ENCODE data around the gene DSG4. TPM values are rescaled to one million over a fixed set of nuclear protein-coding genes. Genes with fewer than 3 reads are reported as not detected.

Gene DSG4
- total RNA-seq, 1 donor from 2014 or later = not detected

DNA sequence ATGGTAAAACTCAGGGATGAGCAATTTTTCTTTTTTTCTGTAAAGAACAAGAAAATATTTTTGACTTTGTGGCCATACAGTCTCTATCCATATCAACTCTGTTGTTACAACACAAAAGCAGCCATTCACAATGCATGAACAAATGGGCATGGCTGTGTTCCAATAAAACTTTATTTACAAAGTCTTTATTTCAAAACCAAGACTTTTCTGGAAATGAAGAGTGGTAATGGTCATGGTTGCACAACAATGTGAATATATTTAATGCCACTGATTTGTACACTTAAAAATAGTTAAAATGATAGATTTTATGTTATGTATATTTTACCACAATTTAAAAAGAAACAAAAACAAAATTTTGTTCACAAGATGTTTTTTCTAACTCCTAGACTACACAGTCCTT is 69.3 kb downstream of the DSG4 start:
- H3K4me1 Mint-ChIP-seq = no peaks in the 10 kb centered on the region
- intact Hi-C loops (cut with micrococcal nuclease) = no loop called here
- no peaks in the 10 kb centered on the region for H3K9me3 Mint-ChIP-seq
- DNase-seq = no peak
- H3K4me3 Mint-ChIP-seq = no peak overlapping the region
- no peaks in the 10 kb centered on the region for H3K27me3 Mint-ChIP-seq
- H3K36me3 Mint-ChIP-seq (ENCODE audit: low read depth) = no peaks in the 10 kb centered on the region
- no peak overlapping the region for H3K27ac Mint-ChIP-seq

DNA sequence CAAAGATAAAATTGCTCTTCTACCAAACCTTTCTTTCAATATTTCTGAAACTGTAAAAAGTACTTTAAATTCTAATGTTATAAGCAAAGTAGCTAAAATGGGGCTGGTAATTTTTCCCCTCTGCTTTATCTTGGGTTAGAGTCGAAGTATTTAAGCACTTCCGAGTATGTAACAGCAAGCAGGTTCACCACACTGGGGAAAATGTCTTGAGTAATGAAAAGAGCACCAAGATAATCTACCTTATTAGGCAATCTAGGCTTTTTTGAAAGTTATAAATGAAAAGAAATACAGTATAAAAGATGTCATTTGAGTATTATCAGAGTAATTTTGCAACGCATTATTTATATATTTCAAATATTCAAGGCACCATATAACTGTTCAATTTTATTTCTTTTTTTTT is 70.3 kb downstream of the DSG4 start:
- no peaks in the 10 kb centered on the region for H3K27me3 Mint-ChIP-seq
- no peaks in the 10 kb centered on the region for H3K36me3 Mint-ChIP-seq (ENCODE audit: low read depth)
- no peaks in the 10 kb centered on the region for H3K4me1 Mint-ChIP-seq
- intact Hi-C loops (cut with micrococcal nuclease) = no loop called here
- no peaks in the 10 kb centered on the region for H3K9me3 Mint-ChIP-seq
- no peak overlapping the region for H3K4me3 Mint-ChIP-seq
- no peak overlapping the region for H3K27ac Mint-ChIP-seq
- DNase-seq = no peak

GRCh38 chr18:31447530-31448191 is 71.1 kb downstream of the DSG4 start, which contains the start of gene DSG3:
TSS of gene DSG3 (plus strand) at chr18:31447741. CDS start at chr18:31447878, 137 bp downstream.
- no peaks in the 10 kb centered on the region for H3K27me3 Mint-ChIP-seq
- no peak within 1 kb of the TSS for H3K4me3 Mint-ChIP-seq
- no peaks in the 10 kb centered on the region for H3K4me1 Mint-ChIP-seq
- H3K27ac Mint-ChIP-seq = no peak within 1 kb of the TSS
- intact Hi-C loops (cut with micrococcal nuclease) = no loop called here
- H3K9me3 Mint-ChIP-seq = no peaks in the 10 kb centered on the region
- DNase-seq = no peak
- no peaks in the 10 kb centered on the region for H3K36me3 Mint-ChIP-seq (ENCODE audit: low read depth)

- no peak overlapping the region for H3K27ac Mint-ChIP-seq
- H3K4me3 Mint-ChIP-seq = no peak overlapping the region
- H3K9me3 Mint-ChIP-seq = no peaks in the 10 kb centered on the region
- no peaks in the 10 kb centered on the region for H3K36me3 Mint-ChIP-seq (ENCODE audit: low read depth)
- H3K27me3 Mint-ChIP-seq = no peaks in the 10 kb centered on the region
- DNase-seq = no peak
- no peaks in the 10 kb centered on the region for H3K4me1 Mint-ChIP-seq
- intact Hi-C loops (cut with micrococcal nuclease) = no loop called here
Observed at GRCh38 chr18:31450409-31450808, 73.8 kb downstream of the DSG4 start.

GRCh38 chr18:31451625-31452024 is 75.0 kb downstream of the DSG4 start:
- Mint-ChIP-seq H3K9me3 (no peaks in the 10 kb centered on the region), H3K4me3 (no peak overlapping the region), H3K27ac (no peak overlapping the region), H3K27me3 (no peaks in the 10 kb centered on the region), H3K36me3 (ENCODE audit: low read depth) (no peaks in the 10 kb centered on the region), H3K4me1 (no peaks in the 10 kb centered on the region)
- intact Hi-C loops (cut with micrococcal nuclease) = no loop called here
- no peak for DNase-seq

- no peaks in the 10 kb centered on the region for H3K9me3 Mint-ChIP-seq
- H3K36me3 Mint-ChIP-seq (ENCODE audit: low read depth) = no peaks in the 10 kb centered on the region
- H3K4me3 Mint-ChIP-seq = no peak overlapping the region
- no peak overlapping the region for H3K27ac Mint-ChIP-seq
- no peak for DNase-seq
- no peaks in the 10 kb centered on the region for H3K27me3 Mint-ChIP-seq
- no peaks in the 10 kb centered on the region for H3K4me1 Mint-ChIP-seq
- intact Hi-C loops (cut with micrococcal nuclease) = no loop called here
Observed at GRCh38 chr18:31454066-31454708, 77.6 kb downstream of the DSG4 start.

Other genes starting within 250 kb of the DSG4 start
- gene DSC1, start 213.9 kb upstream of the DSG4 start, total RNA-seq = not detected in 2 replicates
- not detected in 2 replicates for gene DSG1, start 58.6 kb upstream of the DSG4 start, total RNA-seq
- not detected in 2 replicates for gene DSG3, start 71.0 kb downstream of the DSG4 start, total RNA-seq
- gene DSG2, start 121.4 kb downstream of the DSG4 start, total RNA-seq = 0.33 and 0.47 TPM in 2 replicates
- not detected in 2 replicates for gene TTR, start 215.1 kb downstream of the DSG4 start, total RNA-seq

Measured in activated CD4-positive, alpha-beta T cell treated with anti-CD3 and anti-CD28 coated beads, Interleukin-2, amount 10 ng/mL, durations not matched to agents 24 days and 14 days (primary cell).